Subcutaneous adipose tissue (tissue), 4 donors: Measurements from ENCODE around the gene TLE7. TPM values are rescaled to one million over a fixed set of nuclear protein-coding genes. Genes with fewer than 3 reads are reported as not detected.

Experiments
- total RNA-seq, 4 donors: library from RNA; depleted of rRNA; stranded (reverse); fragments of >200 nt; gene quantifications; one replicate each; pipeline ENCODE4 v1.1.0, GENCODE V29; 2016
- TF ChIP-seq, protein P1 (sequence below): fragments of 450-650 bp; IDR thresholded peaks from one replicate; pipeline ENCODE4 v1.5.1; 2016; ENCODE audit warnings: low read depth, mild to moderate bottlenecking, control low read depth, antibody characterized with exemption, moderate library complexity

The TLE7 gene
- total RNA-seq, 4 donors from 2014 or later: not detected

- TF ChIP-seq, protein P1, sequence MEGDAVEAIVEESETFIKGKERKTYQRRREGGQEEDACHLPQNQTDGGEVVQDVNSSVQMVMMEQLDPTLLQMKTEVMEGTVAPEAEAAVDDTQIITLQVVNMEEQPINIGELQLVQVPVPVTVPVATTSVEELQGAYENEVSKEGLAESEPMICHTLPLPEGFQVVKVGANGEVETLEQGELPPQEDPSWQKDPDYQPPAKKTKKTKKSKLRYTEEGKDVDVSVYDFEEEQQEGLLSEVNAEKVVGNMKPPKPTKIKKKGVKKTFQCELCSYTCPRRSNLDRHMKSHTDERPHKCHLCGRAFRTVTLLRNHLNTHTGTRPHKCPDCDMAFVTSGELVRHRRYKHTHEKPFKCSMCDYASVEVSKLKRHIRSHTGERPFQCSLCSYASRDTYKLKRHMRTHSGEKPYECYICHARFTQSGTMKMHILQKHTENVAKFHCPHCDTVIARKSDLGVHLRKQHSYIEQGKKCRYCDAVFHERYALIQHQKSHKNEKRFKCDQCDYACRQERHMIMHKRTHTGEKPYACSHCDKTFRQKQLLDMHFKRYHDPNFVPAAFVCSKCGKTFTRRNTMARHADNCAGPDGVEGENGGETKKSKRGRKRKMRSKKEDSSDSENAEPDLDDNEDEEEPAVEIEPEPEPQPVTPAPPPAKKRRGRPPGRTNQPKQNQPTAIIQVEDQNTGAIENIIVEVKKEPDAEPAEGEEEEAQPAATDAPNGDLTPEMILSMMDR: no peak
These were observed 8.9 kb downstream of the TLE7 start for GRCh38 chr16:71432906-71433305.

DNA sequence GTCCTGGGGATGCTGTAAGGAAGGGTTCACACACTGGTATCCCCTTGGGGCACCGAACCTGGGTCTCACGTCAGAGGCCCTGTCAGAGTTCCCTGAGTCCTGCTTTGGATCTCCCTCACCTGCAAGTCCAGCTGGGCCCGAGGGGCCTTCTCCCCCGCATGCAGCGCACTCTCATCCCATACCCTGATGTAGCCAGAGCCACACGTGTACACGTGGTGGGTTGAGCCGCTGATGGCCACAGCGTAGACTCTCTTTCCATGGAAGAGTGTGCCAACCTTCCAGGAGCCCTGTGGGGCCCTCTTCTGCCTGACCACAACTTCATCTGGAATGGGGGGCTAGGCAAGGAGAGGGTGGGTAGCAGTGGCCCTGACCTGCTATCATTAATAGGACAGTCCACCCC lies 9.9 kb downstream of the TLE7 start:
- TF ChIP-seq, protein P1: no peak

GRCh38 chr16:71431176-71431575 lies 10.7 kb downstream of the TLE7 start:
- TF ChIP-seq, protein P1: no peak

DNA sequence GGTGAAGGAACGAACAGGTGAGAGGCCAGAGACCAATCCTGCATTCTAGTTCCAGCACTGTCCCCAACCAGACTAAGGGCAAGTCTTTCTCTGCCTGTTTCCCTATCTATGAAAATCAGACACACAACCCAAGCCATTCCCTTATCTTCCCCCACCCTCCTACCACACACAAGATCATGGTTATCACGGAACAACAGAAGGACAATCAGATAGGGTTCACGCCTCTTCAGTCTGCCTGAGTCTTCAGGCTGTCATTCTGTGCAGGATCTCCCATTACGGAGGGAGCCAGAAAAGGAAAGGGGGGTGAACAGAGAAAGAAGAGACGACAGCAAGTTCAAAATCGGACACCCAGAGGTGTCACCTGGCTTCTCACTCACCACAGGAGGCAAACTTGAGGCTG lies 11.1 kb downstream of the TLE7 start:
- TF ChIP-seq, protein P1: no peak

DNA sequence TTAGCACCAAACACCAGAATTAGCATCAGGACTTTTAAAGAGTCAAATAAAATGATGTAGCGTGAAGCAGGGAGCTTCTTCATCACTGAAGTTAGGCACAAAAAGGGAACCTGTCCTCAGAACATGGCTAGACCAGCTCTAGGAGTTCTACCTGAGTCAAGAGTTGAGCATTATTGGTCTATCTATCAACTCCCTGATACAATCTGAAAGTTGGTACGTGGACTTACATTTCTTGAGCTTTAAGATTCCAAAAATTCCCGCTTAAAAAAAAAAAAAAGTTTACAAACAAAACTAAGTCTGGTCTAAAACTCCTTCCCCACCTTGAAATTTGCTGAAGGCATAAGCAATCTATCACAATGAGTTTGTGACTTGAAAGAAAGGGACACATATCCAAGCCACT lies 12.3 kb downstream of the TLE7 start:
- TF ChIP-seq, protein P1: no peak

- TF ChIP-seq, protein P1: no peak
These were observed 13.0 kb downstream of the TLE7 start for GRCh38 chr16:71428883-71429282.

- TF ChIP-seq, protein P1: no peak
These were observed 13.5 kb downstream of the TLE7 start for GRCh38 chr16:71428385-71428784.
